ENCODE data around the gene TICAM2.

TICAM2 gene

GRCh38 chr5:115549154-115549553 is 53.1 kb downstream of the TICAM2 start:
- no peak overlapping the region for H3K4me3 ChIP-seq (ENCODE audit: low read depth, low read length)
- TF ChIP-seq CTCF (conservative IDR thresholded peaks at IDR 0.05; ENCODE audit: low read depth, low read length), result peak; percentile 58
- peak; percentile 56 for DNase-seq (ENCODE audit: low read depth)

- DNase-seq (ENCODE audit: low read depth), result no peak
- H3K4me3 ChIP-seq (ENCODE audit: low read depth, low read length), result no peak overlapping the region
- no peak for TF ChIP-seq CTCF (conservative IDR thresholded peaks at IDR 0.05; ENCODE audit: low read depth, low read length)
Measured at GRCh38 chr5:115548683-115549082, 53.6 kb downstream of the TICAM2 start.

GRCh38 chr5:115545351-115545882 is 56.9 kb downstream of the TICAM2 start:
- TF ChIP-seq CTCF (conservative IDR thresholded peaks at IDR 0.05; ENCODE audit: low read depth, low read length), result no peak
- no peak for DNase-seq (ENCODE audit: low read depth)
- no peak overlapping the region for H3K4me3 ChIP-seq (ENCODE audit: low read depth, low read length)

- H3K4me3 ChIP-seq (ENCODE audit: low read depth, low read length), result peak within 1 kb of the TSS; percentile 85
- DNase-seq (ENCODE audit: low read depth), result peak; percentile 99
- no peak for TF ChIP-seq CTCF (conservative IDR thresholded peaks at IDR 0.05; ENCODE audit: low read depth, low read length)
Measured at GRCh38 chr5:115544436-115545350, 57.6 kb downstream of the TICAM2 start, which contains the start of gene FEM1C. Gene FEM1C (minus strand): TSS chr5:115544775. CDS start chr5:115543493, 1,282 bp downstream.

- no peak for TF ChIP-seq CTCF (conservative IDR thresholded peaks at IDR 0.05; ENCODE audit: low read depth, low read length)
- no peak for DNase-seq (ENCODE audit: low read depth)
- H3K4me3 ChIP-seq (ENCODE audit: low read depth, low read length), result peak overlapping the region; percentile 85
Measured at GRCh38 chr5:115544043-115544435, 58.2 kb downstream of the TICAM2 start.

GRCh38 chr5:115543365-115544042 is 58.8 kb downstream of the TICAM2 start:
- TF ChIP-seq CTCF (conservative IDR thresholded peaks at IDR 0.05; ENCODE audit: low read depth, low read length), result peak; percentile 5
- peak; percentile 75 for DNase-seq (ENCODE audit: low read depth)
- H3K4me3 ChIP-seq (ENCODE audit: low read depth, low read length), result peak overlapping the region; percentile 85
